ENCODE results near the gene ELAVL2.

The ELAVL2 gene

DNA sequence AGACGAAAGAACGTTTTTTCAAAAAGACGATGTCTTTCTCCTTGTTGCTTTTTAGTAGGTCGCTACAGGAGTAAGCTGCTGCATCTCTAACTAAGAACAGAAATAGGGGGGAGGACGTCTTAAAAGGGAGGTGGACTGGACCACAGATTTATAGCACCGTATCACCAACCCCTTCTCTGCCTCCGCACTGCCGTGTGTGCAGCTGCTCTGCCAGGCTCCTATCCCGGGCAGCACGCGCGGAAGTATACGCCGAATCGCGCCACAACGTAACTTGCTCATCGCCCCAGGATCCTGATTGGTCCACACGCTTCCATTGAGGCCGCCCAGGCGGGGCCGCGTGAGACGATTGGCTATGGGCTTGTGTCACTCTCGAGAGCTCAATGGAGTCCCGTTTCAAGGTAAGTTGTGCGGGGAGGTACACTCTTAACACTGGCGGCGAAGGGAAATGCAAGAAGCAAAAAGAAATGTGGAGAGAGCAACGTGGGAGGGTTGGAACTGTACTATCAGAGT is at the start of gene ELAVL2:
ELAVL2 (minus strand) TSS at position 121 of the 510 bp plus-strand sequence. CDS start 64,006 bp downstream, outside the sequence.
- peak; percentile 95 for DNase-seq

DNA sequence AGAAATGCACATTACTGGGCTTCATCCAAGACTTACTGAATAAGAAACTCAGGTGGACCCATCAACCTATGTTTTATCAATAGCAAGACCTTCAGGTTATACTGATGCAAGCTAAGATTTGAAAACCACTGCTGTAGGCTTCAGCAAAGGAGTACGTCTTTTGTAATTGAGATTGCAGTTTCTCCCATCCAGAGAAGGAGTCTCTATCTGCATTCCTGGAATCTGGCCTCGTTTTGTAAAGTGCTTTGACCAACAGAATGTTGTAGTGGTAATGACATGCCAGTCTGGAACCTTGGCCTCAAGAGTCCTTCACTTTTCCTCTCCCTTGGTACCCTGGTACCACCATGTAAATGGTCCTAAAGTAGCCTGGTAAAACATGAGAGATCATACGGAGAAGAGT is 32.2 kb upstream of the ELAVL2 start:
- no peak for DNase-seq

DNA sequence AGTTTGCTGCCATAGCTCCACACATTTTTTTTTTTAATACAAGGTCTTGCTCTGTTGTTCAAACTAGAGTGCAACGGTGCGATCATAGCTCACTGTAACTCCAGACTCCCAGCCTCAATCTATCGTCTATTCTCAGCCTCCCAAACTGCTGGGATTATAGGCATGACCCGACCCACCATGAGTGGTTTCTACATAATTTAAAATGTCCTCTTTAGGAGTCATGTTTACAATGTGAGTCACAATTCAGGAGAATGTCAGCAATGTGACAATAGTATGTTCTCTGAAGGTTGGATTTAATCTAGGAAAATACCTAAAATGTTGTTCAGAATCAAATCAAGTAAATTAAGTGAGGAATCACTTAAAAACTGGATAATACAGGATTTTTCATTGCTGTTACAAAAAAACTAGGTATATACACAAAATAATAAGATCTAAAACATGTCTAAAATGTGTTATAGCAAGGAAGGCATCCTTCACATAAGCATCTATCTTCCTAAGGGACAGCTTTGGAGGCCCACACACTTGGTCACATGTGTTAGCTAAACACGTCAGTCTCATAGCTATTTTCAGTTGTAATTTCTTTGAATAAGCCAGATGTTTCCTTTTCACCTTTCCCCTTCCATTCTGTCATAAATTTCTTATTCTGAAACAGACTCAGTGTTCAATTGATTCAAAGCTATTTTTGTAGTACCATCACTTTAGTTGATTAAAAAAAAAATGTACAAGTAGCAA is 30.0 kb upstream of the ELAVL2 start:
- no peak for DNase-seq

DNA sequence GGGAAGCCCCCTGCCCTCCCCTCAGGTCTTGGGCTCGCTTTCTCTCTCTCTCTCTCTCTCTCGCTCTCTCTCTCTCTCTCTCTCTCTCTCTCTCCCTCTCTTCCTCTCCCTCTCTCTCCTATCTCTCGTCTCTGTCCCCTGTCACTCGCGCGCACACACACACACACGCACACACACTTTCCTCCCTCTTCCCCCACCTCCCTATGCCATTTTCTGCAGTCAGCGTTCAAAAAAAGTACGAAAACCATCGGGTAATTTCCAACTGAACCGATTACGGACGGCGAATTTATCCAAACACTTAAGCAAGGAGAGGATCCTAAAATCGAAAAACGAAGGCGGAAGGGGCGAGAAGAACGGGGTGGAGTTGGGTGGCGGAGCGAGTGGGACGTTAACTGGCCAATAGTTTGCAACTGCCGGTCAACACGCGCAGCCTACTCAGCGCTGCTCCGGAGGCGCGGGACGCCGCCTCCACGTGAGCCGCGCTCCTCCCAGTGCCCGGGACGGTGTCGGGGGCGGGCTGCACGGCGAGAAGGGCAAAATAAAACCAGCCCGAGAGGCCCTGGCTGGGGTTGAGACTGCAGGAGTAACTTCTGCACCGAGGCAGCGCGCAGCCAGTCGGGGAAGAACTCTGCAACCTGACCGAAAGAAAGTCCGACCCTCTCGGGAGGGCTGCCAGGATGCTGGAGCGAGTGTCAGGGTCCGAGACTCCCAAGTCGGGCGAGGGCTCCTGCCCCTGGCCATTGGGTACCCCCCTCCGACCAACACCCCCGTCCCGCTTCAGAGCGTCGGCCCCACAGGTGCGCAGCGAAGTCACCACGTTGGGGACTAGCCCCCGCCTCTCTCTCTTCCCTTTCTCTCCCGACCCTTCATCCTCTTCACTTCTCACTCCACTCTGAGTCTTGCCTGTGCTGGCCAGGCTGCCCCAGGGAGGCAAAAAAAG is 24.9 kb upstream of the ELAVL2 start:
- peak; percentile 38 for DNase-seq

DNA sequence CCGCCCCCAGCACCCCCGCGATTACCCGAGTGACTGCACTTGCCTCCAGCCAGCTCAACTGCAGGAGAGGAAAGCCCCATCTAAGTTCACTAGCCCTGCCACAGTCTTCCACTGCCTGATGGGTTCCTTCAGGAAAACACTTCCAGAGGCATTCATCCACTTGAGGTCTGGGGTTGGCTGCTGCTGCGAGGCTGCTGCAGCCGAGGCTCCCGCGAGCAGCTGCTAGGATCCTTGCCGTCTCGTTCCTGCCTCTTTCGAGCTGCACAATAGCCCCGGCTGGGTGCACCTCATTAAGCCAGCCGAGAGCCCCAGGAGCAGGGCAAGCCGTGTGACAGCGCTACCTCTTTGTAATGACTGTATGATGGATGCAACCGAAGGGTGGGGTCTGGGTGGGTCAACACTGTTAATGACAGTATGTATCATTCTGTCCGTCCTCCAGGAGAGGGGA is 24.2 kb upstream of the ELAVL2 start:
- peak; percentile 39 for DNase-seq

DNA sequence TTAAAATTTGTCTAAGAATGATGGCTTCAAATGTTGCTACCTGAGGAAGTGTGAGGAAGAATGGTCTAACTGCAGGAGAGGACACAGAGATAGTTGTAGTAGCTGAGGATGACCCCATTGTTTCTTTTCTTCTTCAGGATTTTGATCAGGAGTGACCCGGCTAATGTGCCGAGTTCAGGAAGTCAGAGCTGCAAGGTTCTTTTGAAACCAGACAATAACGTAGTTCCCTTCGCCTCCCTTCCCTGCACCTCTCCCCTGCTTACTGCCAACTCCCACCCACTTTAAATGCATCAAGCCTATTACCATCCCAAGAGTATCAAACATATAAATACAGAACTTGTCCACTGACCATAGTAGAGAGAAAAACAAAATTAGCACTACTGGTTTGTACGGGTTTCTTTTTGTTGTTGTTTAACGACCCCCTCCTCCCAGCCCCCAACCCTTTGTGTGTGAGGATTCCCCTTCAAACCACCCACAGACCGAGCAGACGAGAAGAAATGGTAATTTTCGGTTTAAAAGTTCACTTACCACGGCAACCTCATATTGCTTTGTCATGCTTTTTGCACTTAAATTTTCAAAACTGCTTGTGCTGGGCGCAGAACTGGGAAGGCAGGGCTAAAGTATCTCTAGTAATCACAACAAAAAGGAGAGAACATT is 23.5 kb upstream of the ELAVL2 start:
- peak; percentile 34 for DNase-seq

DNA sequence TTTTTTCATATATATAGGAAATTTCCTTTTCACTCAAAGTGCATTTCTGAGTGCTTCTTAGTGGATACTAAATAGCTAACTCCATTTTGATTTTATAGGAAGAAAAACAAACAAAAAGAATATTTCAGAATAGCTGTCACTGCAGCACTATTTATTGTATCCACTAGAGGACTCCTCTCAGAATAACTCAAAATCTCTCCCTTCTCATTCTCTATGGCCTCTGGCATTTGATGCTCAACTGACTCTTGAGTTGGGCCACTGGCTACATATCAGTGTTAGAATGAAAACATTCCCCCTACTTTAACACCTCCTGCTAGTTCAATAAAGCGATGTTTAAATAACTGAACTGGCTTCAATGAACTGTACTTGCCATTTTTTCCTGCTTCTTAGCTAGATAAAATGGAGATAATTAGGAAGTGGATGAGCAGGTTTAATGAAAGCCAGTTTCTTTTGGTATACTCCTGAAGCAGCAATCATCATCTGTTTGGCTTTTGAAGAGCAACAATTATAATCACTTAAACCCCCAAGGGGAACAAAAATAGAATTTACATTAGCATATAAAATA is 16.6 kb upstream of the ELAVL2 start:
- DNase-seq: peak; percentile 25

DNA sequence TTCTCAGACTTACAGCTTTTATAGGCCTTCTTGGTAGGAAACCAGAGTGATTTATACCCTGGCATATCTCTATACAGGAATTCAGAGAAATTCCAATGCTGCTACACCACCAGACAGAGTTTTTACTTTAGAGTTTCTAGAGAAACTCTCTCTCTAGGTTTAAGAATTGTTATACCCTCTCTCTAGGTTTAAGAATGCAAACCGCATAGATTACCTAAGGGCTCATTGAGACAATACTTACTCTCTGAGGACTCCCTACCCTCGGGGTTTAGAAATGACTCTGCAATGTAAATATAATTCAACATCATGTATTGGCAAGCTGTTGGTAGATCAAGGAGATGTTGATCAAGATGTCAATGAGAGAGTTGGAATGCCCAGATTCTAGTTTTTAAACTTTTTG is 15.3 kb upstream of the ELAVL2 start:
- DNase-seq: no peak

DNA sequence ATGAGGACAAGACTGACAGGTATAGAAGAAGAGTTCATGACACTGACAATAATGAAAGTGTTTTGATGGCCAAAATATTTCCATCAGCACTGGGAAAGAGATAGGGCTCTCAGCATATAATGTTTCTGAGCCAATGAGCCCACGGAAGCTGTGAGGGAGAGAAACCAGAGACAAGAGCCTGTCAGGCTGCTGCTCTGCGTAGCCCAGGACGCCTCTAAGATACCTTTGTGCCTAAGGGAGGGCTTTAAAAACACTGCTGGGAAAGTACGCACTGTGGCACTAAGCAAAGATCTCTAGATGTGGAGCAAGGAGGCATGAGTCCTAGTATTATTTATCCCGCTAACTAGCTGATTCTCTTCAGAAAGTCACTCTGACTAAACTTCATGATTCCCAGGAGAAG is 11.0 kb upstream of the ELAVL2 start:
- no peak for DNase-seq

DNA sequence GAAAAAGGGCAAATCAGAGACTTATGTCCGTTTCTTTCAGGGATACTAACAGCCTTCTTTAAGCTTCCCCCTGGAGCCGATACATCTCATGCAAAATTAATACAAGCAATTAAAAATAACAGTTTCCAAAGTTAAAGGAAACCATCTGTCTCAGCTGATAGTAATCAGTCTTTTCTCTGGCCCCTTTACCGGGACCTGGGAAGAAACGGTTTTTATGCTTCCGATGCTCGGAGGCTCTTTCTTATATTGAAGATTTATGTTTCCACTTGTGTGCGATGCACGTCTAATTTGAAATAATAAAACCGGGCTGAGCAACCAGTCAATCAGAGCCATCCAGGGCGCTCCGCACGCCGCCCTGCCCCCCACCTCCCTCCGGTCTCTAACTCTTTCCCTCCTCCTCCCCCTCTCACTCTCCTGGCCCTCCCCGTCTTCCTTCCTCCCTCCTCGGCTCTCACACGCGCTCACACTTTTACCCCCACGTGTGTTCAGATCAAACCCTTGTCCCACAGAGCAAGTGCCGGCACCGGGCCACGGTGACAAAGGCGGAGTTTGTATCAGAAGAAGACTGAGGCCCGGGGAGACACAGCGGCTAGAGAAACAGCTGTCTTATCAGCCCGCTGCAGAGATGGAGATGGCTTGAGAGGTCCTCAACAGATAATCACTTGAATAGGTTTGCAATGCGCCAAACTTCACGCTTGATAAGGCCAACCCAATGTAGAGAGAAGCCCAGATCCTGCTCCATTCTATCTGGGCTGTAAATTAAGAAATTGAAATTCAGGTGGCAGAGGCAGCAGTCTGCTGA is 5.1 kb upstream of the ELAVL2 start:
- peak; percentile 47 for DNase-seq

DNA sequence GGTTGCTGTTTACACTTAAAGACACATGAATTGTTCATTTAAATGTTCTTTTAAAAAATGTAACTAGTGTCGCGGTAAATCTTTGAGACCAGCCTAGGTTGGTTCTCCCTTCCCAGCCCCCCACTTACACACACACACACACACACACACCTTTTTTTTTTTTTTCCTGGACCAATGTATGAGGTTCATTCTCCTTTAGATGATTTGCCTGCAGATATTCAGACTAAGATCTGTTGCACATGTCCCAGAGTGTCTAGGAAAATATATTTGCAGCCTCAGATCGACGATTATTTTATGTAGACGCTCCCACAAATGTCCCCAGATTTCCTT is 4.4 kb upstream of the ELAVL2 start:
- DNase-seq: peak; percentile 23

DNA sequence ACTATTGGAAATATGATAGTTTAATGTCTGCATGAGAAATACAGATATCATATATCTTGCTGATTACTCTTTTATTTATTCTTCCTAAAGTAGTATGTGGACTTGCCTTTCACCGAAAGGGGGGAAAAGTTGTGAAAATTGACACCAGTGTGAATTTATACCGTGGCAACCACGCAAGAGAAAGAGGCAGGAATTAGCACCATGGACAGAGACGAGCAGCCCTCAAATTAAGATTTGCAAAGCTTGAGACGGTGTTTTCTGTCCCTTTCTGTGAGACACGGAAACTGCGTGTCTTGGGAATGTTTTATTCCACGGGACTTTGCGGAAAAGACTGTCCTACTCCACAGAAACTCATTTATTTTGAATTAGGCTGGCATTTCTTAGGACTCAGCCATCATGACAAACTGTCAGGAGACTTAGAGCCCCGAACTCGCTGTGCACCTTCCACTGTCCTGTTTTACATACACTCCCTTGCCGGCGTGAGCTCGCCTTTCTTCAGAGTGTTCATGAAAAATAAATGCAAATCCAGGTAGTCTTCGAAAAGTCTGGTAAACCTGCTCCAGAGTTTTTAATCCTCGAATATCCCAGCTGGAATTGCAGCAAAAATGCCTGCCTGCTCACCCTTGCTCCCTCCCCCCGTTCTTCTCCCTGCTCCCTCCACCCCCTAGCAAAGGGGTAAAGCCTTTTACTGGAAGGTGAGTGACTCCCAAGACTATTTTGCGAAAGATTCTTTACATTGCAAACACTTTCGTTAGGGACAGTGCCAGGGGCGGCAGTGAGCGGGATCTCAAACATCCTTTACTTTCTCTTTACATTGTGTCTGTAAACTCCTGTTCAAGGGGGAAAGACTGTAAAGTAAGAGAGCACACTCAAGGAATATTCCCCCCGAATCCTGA is 3.8 kb upstream of the ELAVL2 start:
- DNase-seq: no peak

DNA sequence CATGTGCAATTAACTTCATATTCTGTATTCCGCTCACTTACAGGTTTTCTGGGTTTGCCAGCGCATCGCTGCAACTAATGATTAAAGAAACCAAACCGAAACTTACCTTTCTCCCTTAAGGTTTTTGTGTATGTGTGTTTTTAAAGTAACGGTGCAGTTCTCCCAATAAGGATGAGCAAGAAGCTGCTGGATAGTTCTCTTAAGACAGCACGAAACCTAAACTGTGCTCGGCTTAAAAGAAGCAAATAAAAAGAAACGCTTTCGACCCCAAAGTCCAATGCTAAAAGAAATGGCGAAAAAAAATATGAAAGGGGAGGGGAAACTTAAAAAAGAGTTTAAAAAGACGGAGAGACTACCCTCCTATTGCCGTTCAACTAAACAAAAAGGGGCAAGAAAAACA is 340 bp downstream of the ELAVL2 start:
- DNase-seq: no peak

DNA sequence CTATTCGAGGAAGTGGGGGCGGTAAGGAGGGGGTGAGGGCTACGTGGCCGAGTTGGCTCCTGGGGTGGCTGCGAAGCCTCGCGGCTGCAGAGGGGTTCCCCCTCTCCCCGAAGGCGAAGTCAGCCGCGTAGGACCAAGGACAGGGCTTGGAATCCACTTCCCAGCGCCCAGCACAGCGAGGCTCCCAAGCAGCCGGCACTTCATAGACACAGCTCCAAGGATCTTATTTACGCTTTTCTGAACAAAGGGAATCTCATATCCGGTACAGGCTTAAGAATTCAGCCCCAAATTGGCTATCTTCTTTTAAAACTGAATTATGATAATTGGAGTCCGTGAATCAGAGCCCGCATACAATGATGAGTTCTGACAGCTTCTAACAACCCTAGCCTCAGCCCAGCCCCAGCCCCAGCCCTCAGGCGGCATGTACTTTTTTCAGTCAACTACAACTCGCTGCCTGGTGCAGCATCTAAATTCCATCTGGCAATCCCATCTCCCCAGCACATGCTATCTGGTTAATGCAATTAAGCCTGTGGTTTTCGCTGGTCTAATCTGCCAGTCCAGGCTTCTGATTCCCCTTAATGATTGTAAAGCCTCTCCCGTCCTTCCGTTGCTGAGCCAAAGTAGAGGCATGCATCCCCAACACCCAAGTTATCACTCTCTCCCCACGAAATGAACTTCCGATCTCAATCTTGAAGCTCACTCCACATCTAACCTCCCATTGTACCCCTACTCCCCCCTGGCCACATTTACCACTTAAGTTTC is 1.0 kb downstream of the ELAVL2 start:
- DNase-seq: peak; percentile 57

DNA sequence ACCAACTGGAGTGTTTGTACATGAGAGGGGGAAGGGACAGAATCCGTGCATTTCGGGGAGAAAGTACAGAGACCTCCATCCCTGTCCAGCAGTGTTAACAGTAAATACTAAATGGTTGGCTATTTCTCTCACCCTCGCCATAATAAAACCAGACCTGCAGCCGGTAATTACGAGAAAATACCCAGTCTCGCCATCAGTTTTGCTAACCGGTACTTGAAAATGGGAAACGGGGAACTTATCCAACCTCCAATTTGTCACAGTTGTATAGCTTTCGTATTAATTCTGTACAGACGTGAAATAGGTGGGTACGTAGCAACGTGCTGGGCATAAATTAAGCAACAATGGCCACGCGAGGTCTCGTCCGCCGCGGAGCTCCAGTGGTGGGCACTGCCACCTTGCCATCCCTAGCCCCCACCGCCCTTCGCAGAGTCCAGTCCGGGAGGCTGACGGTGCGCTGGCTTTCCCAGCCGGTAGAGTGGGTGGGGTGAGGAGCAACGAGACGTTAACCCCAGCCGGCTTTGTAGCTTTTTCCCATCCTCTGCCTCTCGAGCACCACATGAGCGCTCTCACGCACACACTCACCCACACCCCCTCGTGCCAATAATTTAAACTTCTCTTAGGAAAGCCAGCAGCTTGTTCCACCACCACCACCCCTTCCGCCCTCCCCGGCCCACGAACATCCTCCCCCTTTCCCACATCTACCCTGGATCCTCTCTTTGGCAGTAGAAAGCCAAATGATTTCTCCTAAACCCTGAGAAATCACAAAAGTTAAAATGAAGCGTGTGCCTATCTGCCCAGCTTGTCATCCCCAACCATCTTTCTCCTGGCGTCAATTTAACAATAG is 1.8 kb downstream of the ELAVL2 start:
- DNase-seq: peak; percentile 6

DNA sequence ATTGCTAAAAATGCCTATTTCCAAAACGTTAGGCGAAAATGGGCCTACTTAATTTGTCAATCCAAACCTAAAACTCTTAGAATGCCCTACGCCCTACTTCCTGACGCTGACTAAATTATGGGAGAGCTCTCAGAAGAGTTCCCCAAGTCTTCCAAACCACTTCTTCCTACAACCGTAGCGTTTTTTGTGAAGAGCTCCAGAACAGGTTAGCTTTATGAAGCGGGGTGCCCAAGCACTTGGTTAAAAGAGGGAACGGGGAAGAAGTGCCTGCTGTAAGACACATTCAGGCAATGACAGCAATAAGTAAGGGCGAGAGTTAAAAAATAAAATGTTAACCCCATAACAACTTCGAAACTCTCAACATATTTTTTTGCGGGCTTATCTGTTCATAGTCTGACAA is 2.8 kb downstream of the ELAVL2 start:
- no peak for DNase-seq

DNA sequence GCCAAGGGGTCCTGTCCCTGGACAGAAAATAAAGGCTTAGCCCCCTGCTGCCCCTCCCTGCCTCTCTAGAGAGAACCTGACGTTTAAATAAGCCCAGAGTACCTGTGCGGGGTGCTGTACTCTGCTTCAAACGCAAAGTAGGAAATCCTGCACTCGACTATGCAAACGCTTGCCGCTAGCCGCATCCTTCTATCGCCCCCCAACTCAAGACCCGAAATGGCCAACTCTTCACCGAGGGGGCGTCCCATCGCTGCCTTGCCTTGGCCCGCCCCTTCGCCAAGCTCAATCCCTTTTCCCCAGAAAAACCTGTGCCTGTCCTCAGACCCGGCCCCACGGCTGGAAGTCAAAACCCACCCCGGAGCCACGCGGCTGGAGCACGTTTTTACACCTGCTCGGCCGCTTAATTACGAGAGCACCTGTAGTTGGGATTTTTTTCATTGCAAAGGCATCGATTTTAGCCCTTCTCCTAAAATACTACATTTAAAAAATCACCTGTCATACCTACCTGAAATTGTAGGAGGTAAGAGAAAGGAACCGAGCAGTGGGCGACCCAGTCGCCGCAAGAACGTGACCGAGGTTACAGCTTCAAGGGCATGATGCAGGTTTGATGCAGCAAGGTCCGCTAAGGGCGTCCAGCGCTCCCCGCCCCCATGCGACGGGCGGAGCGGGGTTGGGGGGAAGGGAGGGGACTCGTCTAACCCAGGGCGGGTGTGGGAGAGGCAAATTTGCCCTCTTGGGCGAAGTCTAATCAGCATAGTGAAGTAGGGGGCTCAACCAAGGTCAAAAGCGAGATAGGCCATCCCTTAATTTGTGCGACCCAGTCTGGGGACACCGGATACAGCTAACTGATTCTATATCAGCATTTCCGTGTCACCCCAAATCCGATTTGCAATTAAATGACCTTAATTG is 3.5 kb downstream of the ELAVL2 start:
- no peak for DNase-seq

All from NCI-H1694 treated with DMSO at 0.1 percent for 48 hours (cell line).